Endothelial cell of umbilical vein (primary cell): ENCODE results near the gene OTOGL. TPM values are rescaled to one million over a fixed set of nuclear protein-coding genes. Genes with fewer than 3 reads are reported as not detected.

ENCODE experiments used
- BruUV-seq: library from RNA; stranded (reverse); fragments of 400-500 nt; replicated peaks from 2 replicates; lab custom pipeline; 2021; lab: Mats Ljungman, UMichigan
- CTCF ChIA-PET: fragments of 300-600, 350-600 bp; sonication (Branson Sonifier 250); formaldehyde crosslinking; loops from one replicate; lab custom pipeline; 2021; ENCODE audit warnings: antibody characterized with exemption, inconsistent platforms; lab: Charles Lee
- POLR2A ChIA-PET: fragments of 300-600, 350-600 bp; sonication (Branson Sonifier 250); formaldehyde crosslinking; loops from one replicate; lab custom pipeline; 2021; ENCODE audit warnings: antibody characterized with exemption, inconsistent platforms; lab: Charles Lee
- DNase-seq: peaks from one replicate; pipeline ENCODE4 v3.0.0-alpha.2; 2011; ENCODE audit warnings: low read depth, low spot score
- FAIRE-seq: peaks from 2 replicates; lab custom pipeline; 2011; peaks lifted over from hg19 to GRCh38; lab: Jason Lieb, UNC
- H2AFZ ChIP-seq: 2 replicates; pipeline ENCODE4 v1.6.0; 2012; ENCODE audit warnings: low read depth, low read length, control low read depth, inconsistent platforms
- H3K27ac ChIP-seq: 2 replicates; pipeline ENCODE4 v1.5.1; 2011; ENCODE audit warnings: low read depth, mild to moderate bottlenecking, control low read depth, low read length, moderate library complexity; ENCODE audit not compliant: insufficient read depth
- H3K27me3 ChIP-seq, 2 experiments: 2 replicates each; pipeline versions ENCODE4 v1.6.0 to v1.6.1; 2011; ENCODE audit warnings: low read length in 2 of 2, mixed read lengths in 1 of 2; ENCODE audit not compliant: control insufficient read depth in 2 of 2, insufficient read depth in 2 of 2
- H3K36me3 ChIP-seq, 2 experiments: 2 replicates in 1 of 2; 3 replicates in 1 of 2; pipeline ENCODE4 v1.5.1; 2011; ENCODE audit warnings: low read length in 2 of 2, mild to moderate bottlenecking in 1 of 2, moderate library complexity in 1 of 2; ENCODE audit not compliant: control insufficient read depth in 2 of 2, insufficient read depth in 2 of 2; ENCODE audit errors: extremely low read depth in 1 of 2
- H3K4me1 ChIP-seq: 3 replicates; pipeline ENCODE4 v1.5.1; 2011; ENCODE audit warnings: mild to moderate bottlenecking, low read length; ENCODE audit not compliant: control insufficient read depth, insufficient read depth; ENCODE audit errors: extremely low read depth
- H3K4me2 ChIP-seq: 2 replicates; pipeline ENCODE4 v1.6.1; 2011; ENCODE audit warnings: low read length, control low read depth, mixed read lengths; ENCODE audit not compliant: insufficient read depth
- H3K4me3 ChIP-seq, 3 experiments: fragments of 200-600 bp in 1 of 3; sonication (generic), shearing (Covaris generic) in 1 of 3; replicated peaks in 1 of 3; 2 replicates each; pipeline ENCODE4 v1.5.1; 2011 to 2016; ENCODE audit warnings: control low read depth in 3 of 3, low read length in 3 of 3, mild to moderate bottlenecking in 2 of 3, inconsistent platforms in 1 of 3, low read depth in 1 of 3, moderate library complexity in 1 of 3; ENCODE audit not compliant: insufficient read depth in 1 of 3
- H3K79me2 ChIP-seq: 2 replicates; pipeline ENCODE4 v1.6.0; 2012; ENCODE audit warnings: low read length, inconsistent platforms; ENCODE audit not compliant: control insufficient read depth, insufficient read depth
- H3K9ac ChIP-seq: replicated peaks from 2 replicates; pipeline ENCODE3; 2011; ENCODE audit warnings: low read length, control low read depth; ENCODE audit not compliant: insufficient read depth; ENCODE audit errors: extremely low read depth
- H3K9me1 ChIP-seq: replicated peaks from 3 replicates; pipeline ENCODE4 v1.6.0; 2011; ENCODE audit warnings: mild to moderate bottlenecking, low read length; ENCODE audit not compliant: control insufficient read depth, insufficient read depth; ENCODE audit errors: extremely low read depth
- H3K9me3 ChIP-seq: replicated peaks from 2 replicates; pipeline ENCODE4 v1.5.1; 2012; ENCODE audit warnings: low read length, inconsistent platforms; ENCODE audit not compliant: control insufficient read depth, insufficient read depth
- H4K20me1 ChIP-seq: replicated peaks from 2 replicates; pipeline ENCODE3; 2011; ENCODE audit warnings: mild to moderate bottlenecking, low read length; ENCODE audit not compliant: control insufficient read depth, insufficient read depth; ENCODE audit errors: extremely low read depth
- CTCF ChIP-seq, 2 donors: IDR thresholded peaks; 1 replicate in 1 of 2; 2 replicates in 1 of 2; pipeline ENCODE4 v1.5.1; 2011; ENCODE audit warnings: low read length in 2 of 2, mild to moderate bottlenecking in 2 of 2, moderate library complexity in 2 of 2, control low read depth in 1 of 2, inconsistent platforms in 1 of 2, low read depth in 1 of 2; ENCODE audit not compliant: insufficient read depth in 1 of 2; ENCODE audit errors: extremely low read depth in 1 of 2
- EZH2 ChIP-seq: IDR thresholded peaks from 2 replicates; pipeline ENCODE4 v1.6.1; 2012; ENCODE audit warnings: borderline replicate concordance, low read depth, mild to moderate bottlenecking, moderate library complexity, low read length, inconsistent platforms; ENCODE audit not compliant: severe bottlenecking
- FOS ChIP-seq: IDR thresholded peaks from 2 replicates; pipeline ENCODE4 v1.6.1; 2011; ENCODE audit warnings: mild to moderate bottlenecking, low read length, moderate library complexity, borderline replicate concordance; ENCODE audit not compliant: insufficient read depth
- GATA2 ChIP-seq: IDR thresholded peaks from 2 replicates; pipeline ENCODE4 v1.7.0; 2011; ENCODE audit warnings: low read depth, mild to moderate bottlenecking, moderate library complexity, mixed read lengths, low read length; ENCODE audit not compliant: insufficient read length, insufficient read depth
- JUN ChIP-seq: IDR thresholded peaks from 2 replicates; pipeline ENCODE4 v1.6.1; 2011; ENCODE audit warnings: borderline replicate concordance, low read depth; ENCODE audit not compliant: insufficient read length, insufficient read depth
- MAX ChIP-seq: IDR thresholded peaks from 2 replicates; pipeline ENCODE4 v1.6.1; 2011; ENCODE audit not compliant: insufficient read depth, insufficient read length
- POLR2A ChIP-seq: IDR thresholded peaks from 2 replicates; pipeline ENCODE4 v1.6.1; 2012; ENCODE audit warnings: low read depth, mild to moderate bottlenecking, control low read depth, low read length
- POLR2AphosphoS5 ChIP-seq: IDR thresholded peaks from 2 replicates; pipeline ENCODE4 v1.6.1; 2012; ENCODE audit warnings: low read depth, mild to moderate bottlenecking, control low read depth, low read length, moderate library complexity; ENCODE audit not compliant: insufficient read depth
- dilution Hi-C: fragments of 300-500 bp; cut with MboI; formaldehyde crosslinking; loops from one replicate; pipeline ENCODE4 v1.15.0; 2019; ENCODE audit warnings: low sequenced_read_pairs; ENCODE audit not compliant: extremely low pct_ligation_motif_present
- intact Hi-C: fragments of 100-400 bp; cut with micrococcal nuclease; formaldehyde crosslinking; loops from one replicate; pipeline ENCODE4 v1.10.0; 2022
- polyA plus RNA-seq, 4 experiments: library from polyadenylated mRNA; depleted of rRNA in 3 of 4; stranded (reverse) in 3 of 4; unstranded in 1 of 4; fragments of >200 nt; gene quantifications; 2 replicates each; pipeline versions ENCODE4 v1.2.1 to v1.2.3, GENCODE V29; 2011 to 2012; ENCODE audit warnings: missing spikeins in 1 of 4
- total RNA-seq: library from RNA; stranded (reverse); gene quantifications from 2 replicates; pipeline ENCODE4 v1.2.3, GENCODE V29; 2021

The OTOGL gene
- total and polyA plus RNA-seq, 2 donors (not counting 3 experiments of a cell fraction or from before 2014, with no cell fraction given) = 1.4 to 2.0 TPM

- POLR2A ChIA-PET = no interaction called here
- Histone ChIP-seq H3K9ac (no peak overlapping the region), H3K4me3 (no peak overlapping the region), H3K4me1 (no peaks in the 10 kb centered on the region), H2AFZ (no peak overlapping the region), H3K9me1 (no peaks in the 10 kb centered on the region), H3K36me3 (no peaks in the 10 kb centered on the region), H3K9me3 (no peaks in the 10 kb centered on the region), H3K4me2 (no peak overlapping the region), H3K27ac (no peak overlapping the region), H4K20me1 (no peaks in the 10 kb centered on the region), H3K79me2 (no peaks in the 10 kb centered on the region), H3K27me3 (no peaks in the 10 kb centered on the region)
- DNase-seq (no peak), FAIRE-seq (no peak)
- BruUV-seq = no TSS peak
- intact Hi-C loops (loop anchor here (10.0 kb wide), 1 partner anchor 1000 kb away; no protein-coding TSS in a partner anchor), dilution Hi-C loops (no loop called here)
- CTCF ChIA-PET = no interaction called here
- TF ChIP-seq GATA2 = no peak
- no peak for TF ChIP-seq FOS
- no peak for TF ChIP-seq POLR2AphosphoS5
- TF ChIP-seq JUN = no peak
- TF ChIP-seq EZH2 = no peak
- TF ChIP-seq CTCF (IDR thresholded peaks at IDR 0.05; ENCODE audit: extremely low read depth in 1 of 2, insufficient read depth in 1 of 2, low read depth in 1 of 2, low read length in 2 of 2) = no peak
- no peak for TF ChIP-seq POLR2A
- TF ChIP-seq MAX = no peak
Measured at GRCh38 chr12:80404629-80405028, 305.3 kb downstream of the OTOGL start.
